HCT116 (cell line): Measurements from ENCODE around the gene ROBO1.

Experiments
- ELF1 ChIP-seq: IDR thresholded peaks from 2 replicates; pipeline ENCODE4 v1.6.1; 2012; ENCODE audit warnings: low read depth, borderline replicate concordance
- EZH2 ChIP-seq: fragments of 200-600 bp; sonication (generic); IDR thresholded peaks from 2 replicates; pipeline ENCODE4 v1.6.1; 2017; ENCODE audit warnings: antibody characterized with exemption, mixed run types
- SIN3A ChIP-seq: IDR thresholded peaks from 2 replicates; pipeline ENCODE4 v1.6.1; 2012; ENCODE audit warnings: low read depth

DNA sequence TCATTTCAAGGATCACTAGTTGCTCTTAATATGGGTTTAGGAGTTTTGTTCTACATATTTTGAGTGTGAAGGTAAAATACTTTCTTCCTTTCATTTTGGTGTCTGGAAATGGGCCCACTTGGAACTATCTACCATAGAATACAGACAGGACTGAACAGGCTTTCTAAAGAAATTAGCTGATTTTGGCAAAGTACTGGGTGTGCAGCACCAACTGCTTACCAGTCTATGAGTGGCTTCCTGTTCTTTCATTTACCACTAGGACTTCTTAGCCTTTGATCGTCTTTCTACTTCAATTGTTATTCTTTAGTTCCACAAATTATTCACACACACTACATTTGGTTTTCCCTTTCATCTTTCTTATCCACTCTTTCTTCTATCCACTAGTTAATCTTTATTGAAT lies 1196.3 kb downstream of the ROBO1 start:
- no peak for TF ChIP-seq SIN3A
- TF ChIP-seq ELF1, result no peak
- TF ChIP-seq EZH2, result no peak
